Pancreas (tissue), 10 donors: ENCODE measurements around the gene RNF150. TPM values are rescaled to one million over a fixed set of nuclear protein-coding genes. Genes with fewer than 3 reads are reported as not detected.

Source experiments
- ATAC-seq, 4 donors: fragments of 200-7000 bp; cut with Tn5 transposase; one replicate each; pipeline versions ENCODE4 v1.8.0 to v1.9.1; 2020; ENCODE audit warnings: mild to moderate bottlenecking in 4 of 4, moderate library complexity in 4 of 4
- DNase-seq, 6 donors: peaks; one replicate each; pipeline ENCODE4 v3.0.0-alpha.2; 2020
- FAIRE-seq: peaks from 2 replicates; lab custom pipeline; 2012; peaks lifted over from hg19 to GRCh38; lab: Jason Lieb, UNC
- H3K27ac ChIP-seq, 4 donors: fragments of 200-600 bp; sonication (generic); 1 replicate in 3 of 4; 2 replicates in 1 of 4; pipeline versions ENCODE4 v1.5.0 to v1.8.0; 2020
- H3K27me3 ChIP-seq, 4 donors: fragments of 200-600 bp; one replicate each; pipeline ENCODE4 v1.8.0; 2021
- H3K36me3 ChIP-seq, 3 donors: fragments of 200-600 bp; sonication (generic) in 1 of 3; one replicate each; pipeline versions ENCODE4 v1.5.0 to v1.8.0; 2020 to 2021
- H3K4me1 ChIP-seq, 3 donors: fragments of 200-600 bp; one replicate each; pipeline ENCODE4 v1.8.0; 2021
- H3K4me3 ChIP-seq, 4 donors: fragments of 200-600 bp; sonication (generic) in 2 of 4; one replicate each; pipeline versions ENCODE4 v1.5.0 to v1.8.0; 2020 to 2021
- H3K9me3 ChIP-seq, 4 donors: fragments of 200-600 bp; one replicate each; pipeline ENCODE4 v1.8.0; 2021
- CTCF ChIP-seq, 4 donors: fragments of 200-600 bp; sonication (generic) in 3 of 4; IDR thresholded peaks; one replicate each; pipeline versions ENCODE4 v1.5.0 to v1.8.0; 2021; ENCODE audit warnings: antibody characterized with exemption in 4 of 4
- WGBS, 2 donors: extraction: QIAGEN DNeasy Blood & Tissue Kit; methylation state at CpG; one replicate each; pipeline ENCODE4 v1.1.7; 2013; 5-methylcytosine and 5-hydroxymethylcytosine counted together
- intact Hi-C, 3 donors: fragments of 100-400 bp; cut with DNase I; formaldehyde crosslinking; loops; one replicate each; pipeline versions ENCODE4 v1.11.1 to v1.14.2; 2022
- polyA plus RNA-seq, 2 donors: library from polyadenylated mRNA; stranded (reverse); fragments of 200-250 nt; gene quantifications; one replicate each; pipeline ENCODE4 v1.2.3, GENCODE V29; 2013
- total RNA-seq, 6 donors: library from RNA; stranded (reverse); fragmentation: NEBNext Ultra II Directional in 4 of 6; extraction: Animal tissue kit (Norgen Biotek cat#: 25700) in 4 of 6; gene quantifications; one replicate each; pipeline versions ENCODE4 v1.2.1 to v1.2.4, GENCODE V29; 2021 to 2023
- donor health status: healthy with polysubstance abuse.
- donor health status: DM: no; HTN: no; CAD: no; lungs with moderate emphysema.
- donor health status: DM: no; HTN: no; CAD: no.
- donor health status: control.
- donor health status: control.
- donor health status: Bipolar disorder and iron deficiency.
- donor health status: DM: yes; HTN: yes; CAD: no.
- donor health status: DM: no; HTN: no; CAD: no.
- donor health status: DM: no; HTN: no; CAD: no.
- donor health status: DM: yes; HTN: yes; CAD: no.

RNF150 gene
- total and polyA plus RNA-seq, 8 donors: 0.53 to 4.1 (median 2.5) TPM

GRCh38 chr4:140867356-140867755, 265.9 kb downstream of the RNF150 start:
- 90 to 91% methylated on average over 3 of the region's 3 CpGs for WGBS, 2 donors
- intact Hi-C loops: no loop called here

GRCh38 chr4:140866492-140867005, 266.7 kb downstream of the RNF150 start:
- H3K36me3 ChIP-seq: no peaks in the 10 kb centered on the region
- no peak overlapping the region for H3K27ac ChIP-seq
- no peak overlapping the region for H3K4me3 ChIP-seq
- no peak for FAIRE-seq
- H3K27me3 ChIP-seq: no peaks in the 10 kb centered on the region
- no peak for TF ChIP-seq CTCF (IDR thresholded peaks at IDR 0.05)
- 61 to 69% methylated on average over 5 of the region's 5 CpGs for WGBS, 2 donors
- no peaks in the 10 kb centered on the region for H3K4me1 ChIP-seq
- intact Hi-C loops: no loop called here
- no peak for DNase-seq
- ATAC-seq: no peak
- no peaks in the 10 kb centered on the region for H3K9me3 ChIP-seq

More at GRCh38 chr4:140867356-140867755, 265.9 kb downstream of the RNF150 start:
- no peaks in the 10 kb centered on the region for H3K27me3 ChIP-seq
- no peak overlapping the region for H3K27ac ChIP-seq
- FAIRE-seq (no peak), ATAC-seq (no peak), DNase-seq (no peak)
- no peaks in the 10 kb centered on the region for H3K9me3 ChIP-seq
- no peak for TF ChIP-seq CTCF (IDR thresholded peaks at IDR 0.05)
- H3K36me3 ChIP-seq: no peaks in the 10 kb centered on the region
- H3K4me1 ChIP-seq: no peaks in the 10 kb centered on the region
- no peak overlapping the region for H3K4me3 ChIP-seq

- Histone ChIP-seq H3K4me1 (no peaks in the 10 kb centered on the region), H3K36me3 (no peaks in the 10 kb centered on the region), H3K4me3 (no peak overlapping the region), H3K27ac (no peak overlapping the region), H3K27me3 (no peaks in the 10 kb centered on the region), H3K9me3 (no peaks in the 10 kb centered on the region)
- FAIRE-seq (no peak), DNase-seq (no peak), ATAC-seq (no peak)
- TF ChIP-seq CTCF (IDR thresholded peaks at IDR 0.05): no peak
- WGBS, 2 donors: 80 to 92% methylated on average over 7 of the region's 7 CpGs
- intact Hi-C loops: no loop called here
Observed at GRCh38 chr4:140865253-140866217, 267.7 kb downstream of the RNF150 start.

- no peak overlapping the region for H3K27ac ChIP-seq
- 92 to 93% methylated on average over 2 of the region's 2 CpGs for WGBS, 2 donors
- no peak overlapping the region for H3K4me3 ChIP-seq
- DNase-seq (no peak), FAIRE-seq (no peak), ATAC-seq (no peak)
- no peak for TF ChIP-seq CTCF (IDR thresholded peaks at IDR 0.05)
- no peaks in the 10 kb centered on the region for H3K36me3 ChIP-seq
- H3K9me3 ChIP-seq: no peaks in the 10 kb centered on the region
- no peaks in the 10 kb centered on the region for H3K27me3 ChIP-seq
- H3K4me1 ChIP-seq: no peaks in the 10 kb centered on the region
- intact Hi-C loops: loop anchor here in 2 of 3 donors (5.0 kb wide), 2 partner anchors 269 to 274 kb away; partner anchors contain the start of gene RNF150 (in 1 of the 2)
Observed at GRCh38 chr4:140863197-140863596, 270.1 kb downstream of the RNF150 start.

GRCh38 chr4:140862177-140862442, 271.2 kb downstream of the RNF150 start:
- WGBS, 2 donors: 26 to 33% methylated on average over 4 of the region's 4 CpGs
- FAIRE-seq (no peak), DNase-seq (no peak)

More at GRCh38 chr4:140862177-140862442, 271.2 kb downstream of the RNF150 start:
- Histone ChIP-seq H3K36me3 (no peaks in the 10 kb centered on the region), H3K4me3 (no peak overlapping the region), H3K9me3 (no peaks in the 10 kb centered on the region), H3K27me3 (no peaks in the 10 kb centered on the region), H3K27ac (no peak overlapping the region), H3K4me1 (no peaks in the 10 kb centered on the region)
- intact Hi-C loops: loop anchor here in 2 of 3 donors (5.0 kb wide), 2 partner anchors 270 to 275 kb away; partner anchors contain the start of gene RNF150 (in 1 of the 2)
- no peak for ATAC-seq
- TF ChIP-seq CTCF (IDR thresholded peaks at IDR 0.05): no peak
